HCT116 (cell line): ENCODE data around the gene MSI2. TPM values are rescaled to one million over a fixed set of nuclear protein-coding genes. Genes with fewer than 3 reads are reported as not detected.

Experiments used
- ATAC-seq: fragments of 200-7000 bp; cut with Tn5 transposase; 2 replicates; pipeline ENCODE4 v1.9.1; 2020; ENCODE audit warnings: mild to moderate bottlenecking, moderate library complexity
- BruUV-seq: library from RNA; stranded (reverse); fragments of 400-500 nt; replicated peaks from 2 replicates; lab custom pipeline; 2021; lab: Mats Ljungman, UMichigan
- CTCF ChIA-PET: fragments of 300-600 bp; sonication (Branson Sonifier 250); formaldehyde crosslinking; loops from one replicate; lab custom pipeline; 2021; ENCODE audit warnings: antibody characterized with exemption; lab: Charles Lee
- POLR2A ChIA-PET: fragments of 300-600, 350-600 bp; sonication (Branson Sonifier 250); formaldehyde crosslinking; loops from one replicate; lab custom pipeline; 2021; ENCODE audit warnings: antibody characterized with exemption; lab: Charles Lee
- RAD21 ChIA-PET, 2 experiments: fragments of 300-600 bp; sonication (Branson Sonifier 250); formaldehyde crosslinking; loops; one replicate each; lab custom pipeline; 2023; ENCODE audit warnings: low total read pairs in 2 of 2; ENCODE audit not compliant: uncharacterized antibody in 2 of 2, unreplicated experiment in 2 of 2, low non-redundant PET in 1 of 2; lab: Charles Lee
- DNase-seq: peaks from one replicate; pipeline ENCODE4 v3.0.0-alpha.2; 2010; ENCODE audit warnings: low read depth, low spot score
- H2AFZ ChIP-seq: fragments of 200-600 bp; shearing (Covaris generic), sonication (generic); 2 replicates; pipeline ENCODE4 v1.6.1; 2017; ENCODE audit warnings: low read depth, mixed run types, mixed read lengths, antibody characterized with exemption, low read length; ENCODE audit not compliant: poor library complexity, severe bottlenecking
- H3K27ac ChIP-seq: 2 replicates; pipeline ENCODE4 v1.5.1; 2012; ENCODE audit warnings: low read depth, low read length
- H3K27me3 ChIP-seq: fragments of 200-600 bp; sonication (generic); 2 replicates; pipeline ENCODE4 v1.6.1; 2016; ENCODE audit warnings: mixed run types, low read length, mixed read lengths; ENCODE audit not compliant: insufficient read depth
- H3K36me3 ChIP-seq, 2 experiments: fragments of 200-500 bp in 1 of 2; fragments of 200-600 bp in 1 of 2; sonication (Bioruptor generic) in 1 of 2; sonication (generic) in 1 of 2; 2 replicates each; pipeline versions ENCODE4 v1.5.1 to v1.6.1; 2014 to 2016; ENCODE audit warnings: low read length in 2 of 2, inconsistent platforms in 1 of 2, mixed read lengths in 1 of 2, mixed run types in 1 of 2; ENCODE audit not compliant: insufficient read depth in 2 of 2, control insufficient read depth in 1 of 2
- H3K4me1 ChIP-seq, 2 experiments: fragments of 200-600 bp in 1 of 2; sonication (generic) in 1 of 2; 2 replicates each; pipeline versions ENCODE4 v1.5.1 to v1.6.1; 2012 to 2017; ENCODE audit warnings: low read length in 2 of 2, inconsistent platforms in 1 of 2, mild to moderate bottlenecking in 1 of 2, mixed read lengths in 1 of 2, mixed run types in 1 of 2, moderate library complexity in 1 of 2; ENCODE audit not compliant: insufficient read depth in 2 of 2, control insufficient read depth in 1 of 2
- H3K4me2 ChIP-seq: fragments of 200-600 bp; sonication (generic); 2 replicates; pipeline ENCODE4 v1.6.1; 2017; ENCODE audit warnings: mixed run types, low read length, mixed read lengths
- H3K4me3 ChIP-seq, 2 experiments: fragments of 200-600 bp in 1 of 2; sonication (generic) in 1 of 2; replicated peaks in 1 of 2; 2 replicates each; pipeline ENCODE4 v1.5.1; 2011 to 2016; ENCODE audit warnings: low read length in 2 of 2, control low read depth in 1 of 2, low read depth in 1 of 2, mild to moderate bottlenecking in 1 of 2, mixed read lengths in 1 of 2, mixed run types in 1 of 2
- H3K79me2 ChIP-seq: fragments of 200-600 bp; sonication (generic); 2 replicates; pipeline ENCODE4 v1.6.1; 2017; ENCODE audit warnings: mild to moderate bottlenecking, mixed run types, low read length, moderate library complexity, mixed read lengths; ENCODE audit not compliant: insufficient read depth
- H3K9ac ChIP-seq: fragments of 200-600 bp; sonication (generic); 2 replicates; pipeline ENCODE4 v1.6.1; 2016; ENCODE audit warnings: low read length, mixed read lengths
- H3K9me2 ChIP-seq: fragments of 200-600 bp; sonication (generic), shearing (Covaris generic); 2 replicates; pipeline ENCODE4 v1.6.1; 2017; ENCODE audit warnings: mixed run types, mild to moderate bottlenecking, moderate library complexity; ENCODE audit not compliant: insufficient read depth
- H3K9me3 ChIP-seq, 2 experiments: fragments of 200-500 bp in 1 of 2; fragments of 200-600 bp in 1 of 2; sonication (Bioruptor generic) in 1 of 2; sonication (generic) in 1 of 2; 2 replicates each; pipeline ENCODE4 v1.6.1; 2014 to 2017; ENCODE audit warnings: low read length in 2 of 2, mixed read lengths in 2 of 2, inconsistent platforms in 1 of 2, low read depth in 1 of 2, mild to moderate bottlenecking in 1 of 2, mixed run types in 1 of 2, moderate library complexity in 1 of 2; ENCODE audit not compliant: control insufficient read depth in 1 of 2, insufficient read depth in 1 of 2
- H4K20me1 ChIP-seq: fragments of 200-600 bp; sonication (generic), shearing (Covaris generic); 2 replicates; pipeline ENCODE4 v1.6.1; 2017; ENCODE audit warnings: mixed run types, mild to moderate bottlenecking, moderate library complexity; ENCODE audit not compliant: insufficient read depth
- EGR1 ChIP-seq: IDR thresholded peaks from 2 replicates; pipeline ENCODE4 v1.6.1; 2012; ENCODE audit warnings: low read depth
- ELF1 ChIP-seq: IDR thresholded peaks from 2 replicates; pipeline ENCODE4 v1.6.1; 2012; ENCODE audit warnings: low read depth, borderline replicate concordance
- EZH2phosphoT487 ChIP-seq: fragments of 200-600 bp; IDR thresholded peaks from 2 replicates; pipeline ENCODE4 v1.6.1; 2018; ENCODE audit warnings: antibody characterized with exemption, borderline replicate concordance
- FOSL1 ChIP-seq: IDR thresholded peaks from 2 replicates; pipeline ENCODE4 v1.6.1; 2012; ENCODE audit warnings: low read depth
- POLR2AphosphoS5 ChIP-seq: IDR thresholded peaks from 2 replicates; pipeline ENCODE4 v1.6.1; 2011; ENCODE audit warnings: mild to moderate bottlenecking, low read depth, low read length, moderate library complexity
- RAD21 ChIP-seq: IDR thresholded peaks from 2 replicates; pipeline ENCODE4 v1.6.1; 2012; ENCODE audit warnings: low read depth, mild to moderate bottlenecking
- SP1 ChIP-seq: IDR thresholded peaks from 2 replicates; pipeline ENCODE4 v1.6.1; 2012; ENCODE audit warnings: low read depth
- SRF ChIP-seq: IDR thresholded peaks from 2 replicates; pipeline ENCODE4 v1.6.1; 2012; ENCODE audit warnings: low read depth
- TCF7L2 ChIP-seq: IDR thresholded peaks from 2 replicates; pipeline ENCODE4 v1.7.0; 2011; ENCODE audit warnings: borderline replicate concordance, inconsistent platforms; ENCODE audit not compliant: insufficient read depth, insufficient read length; ENCODE audit errors: extremely low read depth
- YY1 ChIP-seq: IDR thresholded peaks from 2 replicates; pipeline ENCODE4 v1.6.1; 2011; ENCODE audit warnings: low read length, low read depth, moderate library complexity, mild to moderate bottlenecking; ENCODE audit not compliant: insufficient replicate concordance; ENCODE audit errors: extremely low read depth
- ZFX ChIP-seq: fragments of 450-650 bp; IDR thresholded peaks from 2 replicates; pipeline ENCODE4 v1.6.1; 2017
- ZNF274 ChIP-seq: fragments of 200-500 bp; sonication (Bioruptor generic); IDR thresholded peaks from 2 replicates; pipeline ENCODE4 v1.6.1; 2014; ENCODE audit warnings: mild to moderate bottlenecking, low read depth, low read length, inconsistent platforms
- intact Hi-C: fragments of 100-400 bp; cut with micrococcal nuclease; formaldehyde crosslinking; loops from 2 replicates; pipeline ENCODE4 v1.10.0; 2022
- total RNA-seq: library from RNA; stranded (reverse); gene quantifications from one replicate; pipeline ENCODE4 v1.2.1, GENCODE V29; 2021; ENCODE audit not compliant: unreplicated experiment
- TF ChIP-seq, protein P1 (sequence below): IDR thresholded peaks from 2 replicates; pipeline ENCODE4 v1.6.1; 2012
- TF ChIP-seq, protein P2 (sequence below): IDR thresholded peaks from 2 replicates; pipeline ENCODE4 v1.6.1; 2012
- TF ChIP-seq, protein P3 (sequence below): IDR thresholded peaks from 2 replicates; pipeline ENCODE4 v1.6.1; 2011; ENCODE audit warnings: mild to moderate bottlenecking, low read length, moderate library complexity; ENCODE audit not compliant: insufficient replicate concordance; ENCODE audit errors: extremely low read depth
- TF ChIP-seq, protein P4 (sequence below), 3 experiments: fragments of 200-600 bp in 1 of 3; sonication (generic) in 1 of 3; IDR thresholded peaks in 2 of 3; conservative IDR thresholded peaks in 1 of 3; 2 replicates each; pipeline ENCODE4 v1.5.1; 2012 to 2017; ENCODE audit warnings: low read depth in 2 of 3, low read length in 2 of 3, antibody characterized with exemption in 1 of 3, borderline replicate concordance in 1 of 3, control low read depth in 1 of 3, mild to moderate bottlenecking in 1 of 3, mixed read lengths in 1 of 3, mixed run types in 1 of 3, moderate library complexity in 1 of 3; ENCODE audit not compliant: insufficient read depth in 1 of 3

MSI2 gene
- total RNA-seq, 1 experiment from 2014 or later = 137 TPM

DNA sequence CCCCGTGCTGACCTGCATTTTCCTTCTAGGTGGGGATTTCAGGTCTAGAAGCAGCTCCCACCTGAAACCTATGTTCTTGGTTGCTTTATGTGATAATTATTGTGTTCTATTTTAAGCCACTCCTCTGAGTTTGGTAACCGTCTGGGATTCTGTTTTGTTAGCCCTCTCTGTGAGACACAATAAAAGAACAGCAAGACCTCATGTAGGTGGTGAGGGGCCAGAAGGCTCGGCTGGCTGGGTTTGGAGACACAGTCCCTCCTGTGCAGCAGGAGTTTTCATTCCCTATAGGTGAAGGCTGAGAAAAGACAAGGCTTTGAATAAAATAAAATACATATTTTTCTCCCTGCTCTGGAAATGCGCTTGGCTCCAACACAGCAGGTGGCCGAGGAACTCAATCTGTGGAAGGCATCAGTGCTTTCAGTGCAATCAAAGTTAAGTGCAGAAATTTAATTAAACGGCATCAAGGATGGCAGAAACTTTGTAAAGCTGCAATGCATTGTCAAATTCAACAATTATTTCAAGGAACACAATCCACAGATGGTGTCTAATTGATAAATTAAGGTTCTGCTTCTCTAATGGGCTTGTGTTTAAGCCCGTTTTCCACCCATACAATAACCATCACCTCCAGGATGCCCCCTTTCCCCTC is 107.8 kb downstream of the MSI2 start:
- RAD21 ChIA-PET = interaction anchor here in 1 of 2 experiments (0.5 kb wide), 1 partner anchor 107 kb away, joined by 4 read pairs; no protein-coding TSS in a partner anchor
- no peak overlapping the region for H3K4me2 ChIP-seq
- H3K79me2 ChIP-seq = peaks cover 7% of the 10 kb centered on the region
- H3K9ac ChIP-seq = no peak overlapping the region
- no TSS peak for BruUV-seq
- POLR2A ChIA-PET = no interaction called here
- no peak for ATAC-seq
- no peaks in the 10 kb centered on the region for H3K9me2 ChIP-seq
- no peaks in the 10 kb centered on the region for H3K36me3 ChIP-seq
- H3K9me3 ChIP-seq = no peaks in the 10 kb centered on the region
- no peaks in the 10 kb centered on the region for H4K20me1 ChIP-seq
- intact Hi-C loops = no loop called here
- H3K27me3 ChIP-seq = no peaks in the 10 kb centered on the region
- no peak overlapping the region for H3K27ac ChIP-seq
- no peak for TF ChIP-seq POLR2AphosphoS5
- no peak for TF ChIP-seq EGR1
- no peak for TF ChIP-seq SRF
- no peak for TF ChIP-seq RAD21
- TF ChIP-seq SP1 = no peak
- TF ChIP-seq FOSL1 = no peak
- TF ChIP-seq, protein P1, sequence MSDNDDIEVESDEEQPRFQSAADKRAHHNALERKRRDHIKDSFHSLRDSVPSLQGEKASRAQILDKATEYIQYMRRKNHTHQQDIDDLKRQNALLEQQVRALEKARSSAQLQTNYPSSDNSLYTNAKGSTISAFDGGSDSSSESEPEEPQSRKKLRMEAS = no peak
- TF ChIP-seq, protein P2, sequence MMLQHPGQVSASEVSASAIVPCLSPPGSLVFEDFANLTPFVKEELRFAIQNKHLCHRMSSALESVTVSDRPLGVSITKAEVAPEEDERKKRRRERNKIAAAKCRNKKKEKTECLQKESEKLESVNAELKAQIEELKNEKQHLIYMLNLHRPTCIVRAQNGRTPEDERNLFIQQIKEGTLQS = no peak
- TF ChIP-seq TCF7L2 = no peak
- no peak for TF ChIP-seq ELF1
- TF ChIP-seq, protein P3, sequence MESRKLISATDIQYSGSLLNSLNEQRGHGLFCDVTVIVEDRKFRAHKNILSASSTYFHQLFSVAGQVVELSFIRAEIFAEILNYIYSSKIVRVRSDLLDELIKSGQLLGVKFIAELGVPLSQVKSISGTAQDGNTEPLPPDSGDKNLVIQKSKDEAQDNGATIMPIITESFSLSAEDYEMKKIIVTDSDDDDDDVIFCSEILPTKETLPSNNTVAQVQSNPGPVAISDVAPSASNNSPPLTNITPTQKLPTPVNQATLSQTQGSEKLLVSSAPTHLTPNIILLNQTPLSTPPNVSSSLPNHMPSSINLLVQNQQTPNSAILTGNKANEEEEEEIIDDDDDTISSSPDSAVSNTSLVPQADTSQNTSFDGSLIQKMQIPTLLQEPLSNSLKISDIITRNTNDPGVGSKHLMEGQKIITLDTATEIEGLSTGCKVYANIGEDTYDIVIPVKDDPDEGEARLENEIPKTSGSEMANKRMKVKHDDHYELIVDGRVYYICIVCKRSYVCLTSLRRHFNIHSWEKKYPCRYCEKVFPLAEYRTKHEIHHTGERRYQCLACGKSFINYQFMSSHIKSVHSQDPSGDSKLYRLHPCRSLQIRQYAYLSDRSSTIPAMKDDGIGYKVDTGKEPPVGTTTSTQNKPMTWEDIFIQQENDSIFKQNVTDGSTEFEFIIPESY = no peak
- TF ChIP-seq YY1 = no peak
- TF ChIP-seq ZNF274 = no peak
- no peak for TF ChIP-seq ZFX
- TF ChIP-seq, protein P4, sequence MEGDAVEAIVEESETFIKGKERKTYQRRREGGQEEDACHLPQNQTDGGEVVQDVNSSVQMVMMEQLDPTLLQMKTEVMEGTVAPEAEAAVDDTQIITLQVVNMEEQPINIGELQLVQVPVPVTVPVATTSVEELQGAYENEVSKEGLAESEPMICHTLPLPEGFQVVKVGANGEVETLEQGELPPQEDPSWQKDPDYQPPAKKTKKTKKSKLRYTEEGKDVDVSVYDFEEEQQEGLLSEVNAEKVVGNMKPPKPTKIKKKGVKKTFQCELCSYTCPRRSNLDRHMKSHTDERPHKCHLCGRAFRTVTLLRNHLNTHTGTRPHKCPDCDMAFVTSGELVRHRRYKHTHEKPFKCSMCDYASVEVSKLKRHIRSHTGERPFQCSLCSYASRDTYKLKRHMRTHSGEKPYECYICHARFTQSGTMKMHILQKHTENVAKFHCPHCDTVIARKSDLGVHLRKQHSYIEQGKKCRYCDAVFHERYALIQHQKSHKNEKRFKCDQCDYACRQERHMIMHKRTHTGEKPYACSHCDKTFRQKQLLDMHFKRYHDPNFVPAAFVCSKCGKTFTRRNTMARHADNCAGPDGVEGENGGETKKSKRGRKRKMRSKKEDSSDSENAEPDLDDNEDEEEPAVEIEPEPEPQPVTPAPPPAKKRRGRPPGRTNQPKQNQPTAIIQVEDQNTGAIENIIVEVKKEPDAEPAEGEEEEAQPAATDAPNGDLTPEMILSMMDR (IDR thresholded peaks at IDR 0.05 in 2 of 3, conservative IDR thresholded peaks at IDR 0.05 in 1 of 3; ENCODE audit: borderline replicate concordance in 1 of 3, insufficient read depth in 1 of 3, low read depth in 2 of 3, low read length in 2 of 3) = no peak
- TF ChIP-seq EZH2phosphoT487 = no peak
- TF ChIP-seq, all 23 proteins: peak for 0
- Histone ChIP-seq H2AFZ (no peak overlapping the region), H3K4me3 (no peak overlapping the region), H3K4me1 (peaks cover 10 to 35% of the 10 kb centered on the region in 2 experiments)
- CTCF ChIA-PET = interaction anchor here (1.2 kb wide), 1 partner anchor 121 kb away, joined by 4 read pairs; no protein-coding TSS in a partner anchor
- no peak for DNase-seq
